ENCODE results near the gene SLIT3.

The SLIT3 gene

DNA sequence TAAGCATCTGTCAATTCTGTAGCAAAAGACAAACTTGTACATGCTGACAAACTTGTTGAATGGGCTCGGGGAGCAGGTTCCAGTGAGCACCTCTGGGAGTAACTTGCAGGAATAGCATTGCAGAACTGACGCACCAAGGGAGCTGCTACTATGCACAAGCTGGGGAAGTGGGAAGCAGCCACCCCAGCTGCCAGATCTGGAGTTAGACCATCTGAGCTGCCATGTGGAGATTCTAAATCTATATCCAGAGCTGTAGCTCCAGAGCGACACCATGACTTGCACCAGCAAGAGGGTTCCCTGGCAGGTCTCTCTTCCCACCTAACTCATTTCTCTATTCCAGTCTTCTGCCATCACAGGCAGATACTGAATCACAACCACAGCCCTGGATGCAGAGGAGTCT, 375.8 kb downstream of the SLIT3 start:
- no peak for DNase-seq (ENCODE audit: low read depth)

DNA sequence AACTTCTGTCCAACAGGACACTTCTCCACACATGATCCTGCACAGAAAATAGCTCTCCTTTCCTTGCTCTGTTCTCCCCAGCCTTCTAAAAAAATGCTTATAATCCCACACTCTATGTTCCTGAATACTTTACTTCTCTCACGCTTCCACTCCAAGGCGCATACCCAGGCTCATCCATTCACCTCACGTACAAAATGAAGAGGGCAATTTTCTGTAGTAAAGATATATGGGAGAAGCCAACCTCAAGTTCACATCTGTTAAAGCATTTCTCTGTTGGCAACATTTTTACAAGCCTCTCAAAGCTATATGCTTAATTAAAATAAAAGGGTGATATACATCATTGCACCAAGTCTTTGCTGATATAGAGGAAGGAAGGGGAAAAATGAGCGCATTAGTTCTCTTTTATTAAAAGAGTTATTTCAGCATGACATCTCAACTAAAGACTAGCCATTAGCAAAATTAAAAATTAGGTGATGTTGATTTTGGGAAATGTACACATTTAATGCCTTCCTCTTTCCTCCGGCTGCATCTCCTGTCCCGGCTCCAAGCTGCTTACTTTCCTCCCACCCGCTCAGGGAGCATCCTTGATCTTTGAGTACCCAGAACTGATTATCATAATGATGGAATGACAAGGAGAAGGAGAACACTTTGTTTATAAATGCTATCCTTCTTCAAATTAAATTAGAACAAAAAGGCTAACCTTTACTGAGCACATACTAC, 379.6 kb downstream of the SLIT3 start:
- no peak for DNase-seq (ENCODE audit: low read depth)

DNA sequence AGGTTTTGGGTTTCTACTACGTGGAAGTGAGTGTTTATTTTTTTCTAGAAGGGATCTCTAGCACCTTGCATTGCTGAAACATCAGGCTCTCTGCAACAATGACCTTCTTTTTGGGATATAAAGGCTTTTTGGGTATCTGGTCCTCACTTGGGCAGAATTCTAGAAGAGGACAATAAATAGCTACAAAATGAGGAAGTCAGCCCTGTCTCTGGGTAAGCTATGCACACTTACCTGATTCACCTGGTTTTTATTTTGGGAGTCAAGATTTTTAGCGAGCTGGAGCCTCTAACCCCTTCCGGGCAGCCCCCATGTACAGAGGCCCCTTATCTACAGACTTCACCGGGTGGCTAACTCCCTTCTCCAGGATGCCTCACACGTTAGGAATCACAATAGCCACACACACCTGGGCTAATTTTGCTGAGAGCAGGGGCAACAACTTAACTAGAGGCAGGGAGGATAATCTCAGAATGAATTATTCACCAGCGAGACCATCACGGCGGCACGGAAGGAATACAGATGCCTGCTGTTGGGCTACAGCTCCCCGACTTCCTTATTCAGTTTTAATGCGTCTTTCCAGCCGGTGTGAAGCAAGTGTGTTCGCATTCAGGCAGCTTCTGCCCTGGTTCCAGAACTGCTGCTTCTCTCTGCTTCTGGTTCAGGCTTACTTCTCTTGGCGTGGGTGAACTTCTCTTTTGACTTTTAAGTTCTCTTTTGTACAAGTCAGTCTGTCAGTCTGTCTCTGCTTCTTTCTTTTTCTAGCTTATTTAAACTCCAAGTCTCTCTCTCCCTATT, 380.7 kb downstream of the SLIT3 start:
- DNase-seq (ENCODE audit: low read depth), result no peak

DNA sequence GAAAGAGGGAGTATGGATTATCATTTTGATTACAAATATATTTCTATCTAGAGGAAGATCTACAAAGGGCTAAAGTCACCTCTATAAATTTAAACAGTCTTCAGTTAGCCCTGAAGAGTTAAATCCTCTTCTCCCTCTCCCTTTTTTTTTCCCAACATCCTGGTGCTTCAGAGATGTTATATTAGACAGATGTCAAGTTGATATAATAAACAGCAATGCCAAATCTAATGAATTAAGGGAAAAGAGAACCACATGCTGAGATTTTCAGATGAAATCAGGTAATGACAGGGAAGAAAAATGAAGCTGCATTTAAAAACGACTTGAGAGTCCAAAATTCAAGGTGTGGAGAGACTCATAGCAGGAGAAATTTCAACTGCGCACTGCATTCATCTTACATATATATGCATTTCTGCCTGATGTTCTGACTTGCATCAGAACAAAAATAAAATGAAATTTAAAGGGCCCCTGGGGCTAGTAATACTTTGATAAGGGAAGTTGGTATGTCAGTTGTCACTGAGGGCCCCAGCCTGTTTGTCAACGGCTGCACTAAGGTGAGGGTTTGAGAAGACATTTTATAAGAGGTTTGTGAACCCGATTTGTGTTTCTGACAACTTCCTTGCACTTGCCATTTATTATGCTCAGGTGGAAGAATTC, 382.9 kb downstream of the SLIT3 start:
- no peak for DNase-seq (ENCODE audit: low read depth)

DNA sequence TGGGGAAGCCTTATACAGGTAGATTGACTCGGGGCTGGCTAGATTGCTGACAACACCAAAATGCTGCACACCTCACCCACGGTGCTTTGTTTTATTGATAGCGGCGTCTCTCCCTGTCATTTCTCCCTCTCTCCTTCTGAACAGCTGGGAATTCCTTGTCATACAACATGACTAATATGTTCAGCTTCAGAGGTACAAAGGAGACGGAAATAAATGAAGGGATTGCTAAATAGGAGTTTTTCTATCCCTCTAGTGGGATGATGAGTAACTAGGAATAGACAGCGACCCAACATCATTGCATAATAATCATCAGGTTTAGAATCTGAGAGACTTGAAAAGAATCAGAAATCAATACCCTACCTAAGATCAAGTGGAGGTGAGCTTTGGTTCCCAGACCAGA, 384.1 kb downstream of the SLIT3 start:
- no peak for DNase-seq (ENCODE audit: low read depth)

DNA sequence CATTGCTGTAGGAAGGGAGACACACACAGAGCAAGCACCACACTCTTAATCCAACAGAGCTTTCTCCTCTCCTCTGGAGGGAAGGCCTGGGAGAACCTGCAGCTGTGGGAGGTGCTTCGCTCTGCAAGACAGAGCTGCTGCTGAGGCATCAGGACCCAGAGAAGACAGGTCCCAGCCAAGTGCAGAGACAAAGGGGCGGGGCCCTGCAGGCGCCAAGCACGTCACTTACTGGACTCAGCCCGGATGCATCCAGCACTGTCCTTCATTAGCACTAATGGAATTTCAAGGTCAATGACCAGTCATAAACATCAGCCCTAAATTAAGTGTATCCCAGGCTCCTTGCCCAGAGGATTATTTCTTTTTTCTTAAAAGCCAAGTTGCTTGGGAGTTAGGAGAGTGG, 384.7 kb downstream of the SLIT3 start:
- peak; percentile 19 for DNase-seq (ENCODE audit: low read depth)

DNA sequence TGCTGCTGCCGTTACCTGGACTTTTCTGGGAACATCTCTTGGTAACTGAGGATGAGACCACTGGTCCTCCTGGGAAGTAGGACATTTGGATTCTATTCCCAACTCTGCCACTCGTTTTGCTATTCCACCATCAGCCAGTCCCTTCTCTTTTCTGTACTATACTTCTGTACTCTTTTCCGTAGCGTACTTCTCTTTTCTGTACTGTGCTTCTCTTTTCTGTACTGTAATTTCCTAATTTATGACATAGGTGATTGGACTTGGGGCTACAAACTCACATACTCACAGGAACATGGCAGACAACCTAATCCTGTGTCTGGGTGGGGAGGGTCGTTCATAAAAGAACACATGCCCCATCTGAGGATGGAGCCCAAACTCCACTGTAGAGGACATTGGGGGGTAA, 386.4 kb downstream of the SLIT3 start:
- no peak for DNase-seq (ENCODE audit: low read depth)

DNA sequence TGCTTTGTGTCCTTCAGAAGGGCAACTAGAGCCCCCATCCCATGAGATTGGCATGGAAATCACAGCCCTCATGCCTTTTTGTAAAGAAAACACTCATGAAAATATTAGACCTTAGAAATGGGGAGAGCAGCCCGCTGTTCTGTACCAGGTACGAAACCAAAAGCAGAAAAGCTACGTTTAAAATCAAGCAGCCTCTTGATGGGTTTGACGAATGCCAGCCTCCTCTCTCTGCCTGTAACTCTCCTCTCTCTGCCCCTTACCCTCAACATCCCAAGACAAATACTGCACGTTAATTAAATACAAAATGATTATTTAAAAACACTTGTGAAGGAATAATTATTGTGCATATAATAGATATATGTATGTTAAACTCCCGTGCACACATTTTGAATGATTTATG, 390.1 kb downstream of the SLIT3 start:
- no peak for DNase-seq (ENCODE audit: low read depth)

DNA sequence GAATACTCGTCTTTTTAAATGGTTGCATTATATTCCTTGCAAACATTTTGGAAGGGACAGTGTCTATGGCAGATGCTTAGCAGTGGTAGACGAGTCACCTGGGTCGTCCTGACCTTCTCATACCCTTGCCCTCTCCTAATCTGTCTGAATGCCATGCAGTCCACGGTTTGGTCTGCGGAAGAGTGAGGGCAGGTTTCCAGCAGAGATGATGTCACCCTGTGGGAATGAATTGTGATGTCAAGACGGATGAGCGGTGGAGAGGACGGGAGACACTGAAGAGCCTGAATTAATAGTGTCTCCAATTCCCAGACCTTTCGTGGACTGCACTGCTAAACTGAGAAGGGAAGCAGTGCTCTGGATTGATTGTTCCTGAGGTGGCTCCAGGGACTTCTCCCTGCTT, 392.7 kb downstream of the SLIT3 start:
- DNase-seq (ENCODE audit: low read depth), result peak; percentile 58

DNA sequence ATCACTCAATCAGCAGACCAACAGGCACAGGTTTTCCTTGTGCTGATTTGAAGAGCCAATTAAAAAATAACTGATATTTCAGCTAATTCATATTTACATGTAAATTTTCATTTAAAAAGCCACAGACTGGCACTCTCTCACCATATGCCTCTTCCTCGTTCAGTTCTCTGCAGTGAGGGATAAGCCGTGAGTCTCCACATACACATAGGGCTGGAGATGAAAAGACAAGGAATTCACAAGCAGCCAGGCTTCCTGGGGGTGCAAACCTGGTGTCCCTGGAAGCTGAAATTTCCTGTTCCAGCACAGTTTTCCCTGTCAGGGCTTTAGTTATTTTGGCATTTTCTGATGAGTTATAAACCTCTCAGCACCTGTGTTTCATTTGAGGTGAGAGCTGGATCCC, 397.9 kb downstream of the SLIT3 start:
- DNase-seq (ENCODE audit: low read depth), result no peak

DNA sequence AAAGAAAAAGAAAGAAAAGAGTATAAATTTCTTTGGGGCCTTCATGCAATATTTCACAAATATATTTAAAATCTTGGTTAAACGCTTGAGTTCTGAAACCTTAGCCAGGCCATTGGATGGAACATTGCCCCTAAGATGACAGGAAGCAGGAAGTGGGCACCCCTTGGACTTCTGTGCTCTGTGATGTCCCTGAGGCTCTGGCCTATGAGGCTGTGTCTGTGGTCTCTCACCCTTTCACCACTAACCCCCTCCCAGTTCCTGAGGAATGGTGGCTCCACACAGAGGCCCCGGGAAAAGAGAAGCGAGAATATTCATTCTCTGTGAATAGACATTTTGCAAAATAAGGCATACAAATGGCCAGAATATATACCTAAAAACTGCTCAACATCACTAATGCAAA, 401.3 kb downstream of the SLIT3 start:
- no peak for DNase-seq (ENCODE audit: low read depth)

DNA sequence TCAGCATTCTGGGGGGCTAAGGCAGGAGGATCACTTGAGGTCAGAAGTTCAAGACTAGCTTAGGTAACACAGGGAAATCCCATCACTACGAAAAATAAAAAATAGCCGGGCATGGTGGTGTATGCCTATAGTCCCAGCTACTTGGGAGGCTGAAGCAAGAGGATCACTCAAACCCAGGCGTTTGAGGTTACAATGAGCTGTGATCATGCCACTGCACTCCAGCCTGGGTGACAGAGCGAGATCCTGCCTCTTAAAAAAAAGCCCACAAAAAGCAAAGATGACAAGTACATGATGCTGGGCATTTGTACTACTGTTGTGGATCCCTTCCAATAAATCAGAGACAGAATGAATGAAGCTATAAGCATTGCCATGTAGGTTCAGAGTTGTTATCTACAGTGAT, 401.7 kb downstream of the SLIT3 start:
- DNase-seq (ENCODE audit: low read depth), result no peak

DNA sequence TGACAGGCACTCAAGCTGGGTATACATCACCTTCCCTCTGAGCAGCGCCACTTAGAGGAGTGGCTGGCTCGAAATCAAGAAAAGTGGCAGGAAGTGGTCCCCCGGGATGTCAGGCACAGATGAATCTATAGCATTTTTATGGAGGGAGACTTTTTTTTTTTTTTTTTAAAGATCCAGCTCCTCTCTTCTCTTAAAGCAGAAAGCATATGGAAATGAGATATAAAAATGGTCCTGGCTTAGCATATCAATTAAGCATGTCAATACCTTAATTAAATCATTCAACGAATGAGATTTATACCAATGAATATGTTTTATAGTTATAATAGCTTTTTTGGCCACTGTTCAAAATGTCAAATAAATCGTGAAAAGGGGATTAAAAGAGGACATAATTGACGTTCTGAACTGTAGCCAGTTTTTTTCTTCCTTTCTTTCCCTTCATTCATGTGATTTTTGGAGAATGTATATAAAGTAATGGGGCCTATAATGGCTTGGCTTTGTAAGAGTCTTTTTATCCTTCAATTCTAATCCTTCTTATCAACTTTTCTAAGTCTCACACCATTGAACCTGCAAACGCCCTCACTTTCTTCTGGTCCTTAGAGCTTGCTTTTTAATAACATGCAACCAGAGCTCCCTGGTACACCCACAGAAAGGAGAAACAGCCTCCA, 402.6 kb downstream of the SLIT3 start:
- no peak for DNase-seq (ENCODE audit: low read depth)

DNA sequence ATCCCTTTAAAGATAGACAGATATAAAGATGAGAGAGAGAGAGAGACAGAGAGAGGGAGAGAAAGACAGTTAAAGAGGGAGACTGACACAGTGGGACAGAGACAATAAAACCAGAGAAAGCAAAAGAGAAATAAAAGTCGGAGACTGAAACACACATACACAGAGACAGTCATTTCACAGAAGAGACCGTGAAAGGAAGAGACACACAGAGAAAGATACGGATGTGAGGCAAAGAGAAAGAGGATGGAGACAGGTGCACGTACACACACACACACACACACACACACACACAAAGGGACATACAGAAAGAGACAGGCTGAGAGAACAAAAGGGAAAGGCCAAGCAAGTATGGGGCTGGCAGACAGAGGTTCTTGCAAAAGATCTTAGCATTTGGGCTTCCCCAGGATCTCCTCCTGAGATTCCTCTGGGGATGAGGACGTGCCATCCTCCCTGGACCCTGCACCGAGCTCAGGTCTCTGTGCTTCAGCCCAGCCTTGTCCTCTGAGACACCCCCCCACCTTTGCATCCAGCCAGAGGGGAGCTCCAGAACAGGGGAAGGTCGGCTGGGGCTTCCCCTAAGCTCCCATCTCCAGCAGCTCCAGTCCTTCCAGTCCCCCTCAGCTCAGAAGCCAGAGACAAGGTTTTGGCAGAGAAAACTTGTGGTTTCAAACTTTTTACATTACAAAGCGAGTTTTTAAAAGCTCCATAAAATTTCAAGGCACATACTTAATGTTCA, 403.4 kb downstream of the SLIT3 start:
- DNase-seq (ENCODE audit: low read depth), result no peak

DNA sequence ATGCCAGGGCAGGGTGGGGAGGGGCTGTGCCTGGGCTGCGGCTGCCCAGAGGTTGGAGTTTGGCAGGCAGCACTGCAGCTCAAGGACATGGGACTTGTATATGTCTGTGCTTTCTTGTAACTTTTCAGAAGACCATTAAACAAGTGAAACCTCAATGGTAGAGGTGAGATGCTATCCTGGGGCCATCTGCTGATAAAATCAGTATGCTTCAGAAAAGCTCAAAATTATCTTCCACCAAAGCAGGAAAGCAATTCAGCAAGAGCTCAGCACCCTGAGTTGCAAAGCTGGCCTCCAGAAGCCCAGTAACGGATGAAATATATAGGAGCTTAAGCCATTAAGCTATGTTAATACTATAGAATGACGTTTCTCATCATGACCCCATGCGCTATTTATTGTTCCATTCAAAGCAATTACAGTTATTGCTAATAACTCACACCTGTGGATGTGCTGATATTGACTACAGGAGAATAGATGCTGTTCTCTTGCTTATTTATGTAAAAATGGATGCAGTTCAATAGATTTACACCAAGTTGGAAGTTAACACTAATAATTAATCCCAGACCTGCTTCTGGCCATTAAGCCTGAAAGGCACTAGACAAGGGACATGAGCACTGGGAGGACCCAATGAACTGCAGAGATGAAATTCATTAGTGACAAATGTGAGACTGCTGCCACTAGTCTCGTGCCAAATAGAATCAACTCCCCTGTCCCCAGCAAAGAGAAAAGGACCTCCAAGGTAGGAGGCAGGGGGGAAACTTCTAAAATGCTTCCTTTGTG, 405.5 kb downstream of the SLIT3 start:
- no peak for DNase-seq (ENCODE audit: low read depth)

DNA sequence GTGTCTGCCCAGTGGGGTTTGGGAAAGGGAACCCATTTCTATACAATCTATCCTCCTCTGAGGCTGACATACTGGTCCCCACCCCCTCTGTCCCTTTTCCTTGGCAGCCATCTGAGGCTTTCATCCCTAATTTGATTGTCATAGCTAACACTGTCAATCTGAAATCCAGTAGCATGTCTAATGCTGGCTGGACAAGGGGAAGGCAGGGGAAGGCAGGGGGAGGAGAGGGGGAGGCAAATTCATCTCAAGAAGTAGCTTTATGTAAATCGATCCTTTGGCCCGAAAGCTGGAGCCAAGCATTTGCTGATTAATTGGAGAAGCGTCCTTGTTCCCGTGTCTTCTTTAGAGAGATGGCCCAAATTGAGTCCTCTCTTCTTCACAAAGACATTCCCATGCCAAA, 407.7 kb downstream of the SLIT3 start:
- DNase-seq (ENCODE audit: low read depth), result no peak

DNA sequence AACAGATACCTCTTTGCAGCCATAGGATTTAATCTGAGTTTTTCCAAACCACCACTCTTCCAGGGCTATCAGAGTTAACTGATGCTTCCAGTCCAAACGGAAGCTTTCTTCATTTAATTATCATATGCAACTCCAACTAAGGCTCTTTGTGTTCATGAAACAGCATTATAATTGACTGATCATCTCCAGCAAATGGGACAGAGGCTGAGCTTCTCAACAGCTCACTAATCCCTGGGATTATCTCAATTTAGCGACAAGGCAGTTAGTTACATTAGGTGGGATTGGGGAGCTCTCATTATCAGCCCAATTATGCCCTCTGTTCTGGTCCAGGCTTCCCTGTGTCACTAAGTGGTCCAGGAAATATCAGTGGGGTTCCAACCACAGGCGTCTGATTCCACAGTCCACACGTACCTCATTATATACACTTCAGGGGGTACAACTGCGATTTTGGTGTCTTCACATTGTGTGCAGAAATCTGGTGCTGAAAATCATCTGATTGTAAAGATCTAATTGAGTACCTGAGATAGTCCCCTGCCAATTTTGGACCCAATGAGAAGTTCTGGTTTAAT, 408.2 kb downstream of the SLIT3 start:
- no peak for DNase-seq (ENCODE audit: low read depth)

DNA sequence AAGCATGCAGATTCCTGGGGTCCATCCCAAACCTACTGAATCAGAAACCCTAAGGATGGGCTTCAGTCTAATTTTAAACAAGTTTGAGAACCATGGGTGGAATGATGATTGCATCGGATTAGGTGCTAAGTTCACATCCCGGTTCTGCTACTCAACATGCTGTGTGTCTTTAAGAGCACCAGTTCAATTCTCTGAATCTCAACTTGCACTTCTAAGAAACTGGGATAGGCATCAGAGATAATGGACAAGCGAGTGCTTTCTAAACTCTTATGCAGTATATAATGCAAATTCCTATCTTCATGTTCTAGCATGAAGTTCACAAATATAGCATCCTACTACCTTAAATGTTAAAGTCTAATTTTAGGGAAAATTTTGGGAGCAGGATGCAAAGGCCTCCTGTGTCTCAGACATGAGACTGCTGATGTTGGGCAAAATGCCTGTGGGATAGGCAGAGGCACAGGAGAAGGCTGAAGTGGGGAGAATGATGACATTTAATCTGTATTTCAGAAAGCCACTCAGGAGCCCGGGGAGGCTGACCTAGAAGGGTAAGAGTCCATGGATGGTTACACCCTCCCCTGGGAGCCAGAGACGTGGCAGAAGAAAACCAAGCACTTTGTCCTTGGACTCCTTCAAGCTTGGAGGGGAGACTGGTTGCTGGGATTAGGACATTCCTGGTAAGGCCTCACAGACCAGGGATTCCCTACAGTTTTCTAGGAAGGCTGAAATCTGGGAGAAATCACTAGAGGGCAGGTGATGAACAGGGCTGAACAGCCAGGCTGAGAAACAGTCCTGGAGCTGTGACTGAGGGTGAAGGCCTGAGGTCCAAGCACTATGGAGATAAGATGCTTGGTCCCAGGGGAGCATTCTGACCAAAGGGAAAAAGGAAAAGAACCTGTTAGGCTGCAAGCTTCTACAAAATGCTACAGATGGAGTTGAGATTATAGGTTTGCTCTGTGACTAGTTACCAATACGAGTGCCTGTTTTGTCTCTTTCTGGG, 409.8 kb downstream of the SLIT3 start:
- DNase-seq (ENCODE audit: low read depth), result no peak

DNA sequence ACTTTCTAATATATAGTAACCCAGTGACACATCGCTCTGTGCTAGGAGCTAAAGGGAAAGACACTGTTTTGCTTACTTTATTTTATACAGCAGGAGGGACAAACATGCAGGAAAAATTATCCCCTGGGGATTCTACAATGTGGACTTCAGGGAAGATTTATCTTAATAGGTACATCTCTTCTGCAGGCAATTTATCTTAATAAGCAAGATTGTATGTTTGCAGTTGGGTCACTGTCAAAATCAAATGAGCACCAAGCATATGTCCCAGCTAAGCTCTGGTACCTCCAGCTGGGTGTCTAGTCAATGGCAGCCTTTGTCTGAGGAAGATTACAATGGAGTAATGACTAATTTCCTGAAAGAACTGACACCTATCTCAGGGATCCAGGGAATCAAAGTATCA, 411.9 kb downstream of the SLIT3 start:
- no peak for DNase-seq (ENCODE audit: low read depth)

DNA sequence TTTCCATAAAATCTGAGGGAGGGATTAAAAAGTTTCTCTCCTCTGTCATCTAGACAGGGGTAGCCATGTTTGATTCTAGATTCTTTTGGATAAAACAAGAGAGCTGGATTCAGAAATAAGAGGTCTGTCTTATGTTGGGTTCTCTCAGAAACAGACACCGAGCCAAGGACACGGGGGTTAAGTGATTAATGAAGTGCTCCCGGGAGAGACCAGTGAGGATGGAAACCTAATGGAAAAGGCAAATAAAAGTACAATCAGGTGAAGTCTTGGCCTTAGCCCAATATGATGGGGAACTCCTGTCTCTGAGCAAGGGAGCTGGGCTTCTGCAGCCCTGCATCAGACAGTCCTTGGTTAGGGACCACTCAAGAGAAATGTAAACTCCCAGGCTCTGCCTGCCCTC, 413.0 kb downstream of the SLIT3 start:
- DNase-seq (ENCODE audit: low read depth), result no peak

Measured in EH (cell line).